Keratinocyte (primary cell): Measurements from ENCODE around the gene UGT1A6. TPM values are rescaled to one million over a fixed set of nuclear protein-coding genes. Genes with fewer than 3 reads are reported as not detected.

ENCODE experiments used
- DNase-seq: peaks from one replicate; pipeline ENCODE4 v3.0.0-alpha.2; 2011; ENCODE audit warnings: low read depth, missing footprints, low spot score
- FAIRE-seq: peaks from 2 replicates; lab custom pipeline; 2011; peaks lifted over from hg19 to GRCh38; lab: Jason Lieb, UNC
- H2AFZ ChIP-seq: 2 replicates; pipeline ENCODE4 v1.6.0; 2012; ENCODE audit warnings: low read length, control low read depth, inconsistent platforms; ENCODE audit not compliant: control insufficient read depth
- H3K27ac ChIP-seq: 2 replicates; pipeline ENCODE4 v1.5.1; 2011; ENCODE audit warnings: low read length; ENCODE audit not compliant: control insufficient read depth, insufficient read depth
- H3K27me3 ChIP-seq: 3 replicates; pipeline ENCODE4 v1.6.0; 2011; ENCODE audit warnings: low read length; ENCODE audit not compliant: control insufficient read depth, insufficient read depth; ENCODE audit errors: extremely low read depth
- H3K36me3 ChIP-seq, 2 experiments: 2 replicates in 1 of 2; 3 replicates in 1 of 2; pipeline ENCODE4 v1.5.1; 2011; ENCODE audit warnings: low read length in 2 of 2, mild to moderate bottlenecking in 1 of 2; ENCODE audit not compliant: control insufficient read depth in 2 of 2, insufficient read depth in 2 of 2; ENCODE audit errors: extremely low read depth in 1 of 2
- H3K4me1 ChIP-seq: 3 replicates; pipeline ENCODE4 v1.5.1; 2011; ENCODE audit warnings: low read length; ENCODE audit not compliant: control insufficient read depth, insufficient read depth; ENCODE audit errors: extremely low read depth
- H3K4me2 ChIP-seq: 3 replicates; pipeline ENCODE4 v1.6.0; 2011; ENCODE audit warnings: low read depth, low read length; ENCODE audit not compliant: control insufficient read depth, insufficient read depth; ENCODE audit errors: extremely low read depth
- H3K4me3 ChIP-seq, 3 experiments: fragments of 200-600 bp in 1 of 3; sonication (generic) in 1 of 3; 2 replicates in 2 of 3; 3 replicates in 1 of 3; pipeline ENCODE4 v1.5.1; 2011 to 2016; ENCODE audit warnings: low read length in 3 of 3, mild to moderate bottlenecking in 3 of 3, control low read depth in 2 of 3, inconsistent platforms in 1 of 3, low read depth in 1 of 3, mixed read lengths in 1 of 3, mixed run types in 1 of 3, moderate library complexity in 1 of 3; ENCODE audit not compliant: control insufficient read depth in 2 of 3, insufficient read depth in 2 of 3; ENCODE audit errors: extremely low read depth in 1 of 3
- H3K79me2 ChIP-seq: 2 replicates; pipeline ENCODE4 v1.6.0; 2012; ENCODE audit warnings: low read length; ENCODE audit not compliant: control insufficient read depth, insufficient read depth
- H3K9ac ChIP-seq: 3 replicates; pipeline ENCODE4 v1.6.0; 2011; ENCODE audit warnings: low read length; ENCODE audit not compliant: control insufficient read depth, insufficient read depth; ENCODE audit errors: extremely low read depth
- H3K9me1 ChIP-seq: 3 replicates; pipeline ENCODE4 v1.6.0; 2011; ENCODE audit warnings: low read length; ENCODE audit not compliant: control insufficient read depth, insufficient read depth; ENCODE audit errors: extremely low read depth
- H3K9me3 ChIP-seq: 2 replicates; pipeline ENCODE4 v1.5.1; 2012; ENCODE audit warnings: low read depth, low read length; ENCODE audit not compliant: control insufficient read depth
- H4K20me1 ChIP-seq: 3 replicates; pipeline ENCODE4 v1.6.0; 2011; ENCODE audit warnings: low read length; ENCODE audit not compliant: control insufficient read depth, insufficient read depth; ENCODE audit errors: extremely low read depth
- CTCF ChIP-seq, 3 experiments: IDR thresholded peaks in 1 of 3; conservative IDR thresholded peaks in 1 of 3; optimal IDR thresholded peaks in 1 of 3; 2 replicates in 2 of 3; 3 replicates in 1 of 3; pipeline versions ENCODE3 to v1.5.1; 2011; ENCODE audit warnings: low read length in 3 of 3, mild to moderate bottlenecking in 3 of 3, moderate library complexity in 2 of 3, control low read depth in 1 of 3, inconsistent platforms in 1 of 3; ENCODE audit not compliant: insufficient read depth in 2 of 3; ENCODE audit errors: extremely low read depth in 1 of 3
- EZH2 ChIP-seq: IDR thresholded peaks from one replicate; pipeline ENCODE4 v1.6.1; 2012; ENCODE audit warnings: inconsistent platforms, mild to moderate bottlenecking, low read length, moderate library complexity
- dilution Hi-C: fragments of 300-500 bp; cut with MboI; formaldehyde crosslinking; loops from one replicate; pipeline ENCODE4 v1.7.0; 2020; ENCODE audit warnings: low sequenced_read_pairs; ENCODE audit not compliant: extremely low pct_ligation_motif_present
- polyA plus RNA-seq, 5 experiments: library from polyadenylated mRNA; depleted of rRNA in 3 of 5; stranded (reverse) in 3 of 5; stranded (forward) in 1 of 5; unstranded in 1 of 5; fragments of >200 nt; gene quantifications; 1 replicate in 1 of 5; 2 replicates in 3 of 5; 3 replicates in 1 of 5; pipeline versions ENCODE4 v1.2.1 to v1.2.3, GENCODE V29; 2011 to 2012; ENCODE audit warnings: missing spikeins in 2 of 5, low read depth in 1 of 5, low replicate concordance in 1 of 5

The UGT1A6 gene
- polyA plus RNA-seq, 1 donor (not counting 4 experiments of a cell fraction or from before 2014, with no cell fraction given): 133 TPM

GRCh38 chr2:233690444-233690843, 2.2 kb upstream of the UGT1A6 start:
- Histone ChIP-seq H2AFZ (no peak overlapping the region), H3K9me1 (no peaks in the 10 kb centered on the region), H3K79me2 (peaks cover 36% of the 10 kb centered on the region), H3K27me3 (no peaks in the 10 kb centered on the region), H3K9ac (peak overlapping the region; percentile 53), H3K4me2 (peak overlapping the region; percentile 97), H4K20me1 (no peaks in the 10 kb centered on the region), H3K4me1 (peaks cover 50% of the 10 kb centered on the region), H3K27ac (peak overlapping the region; percentile 95), H3K9me3 (no peaks in the 10 kb centered on the region), H3K4me3 (peak overlapping the region in 1 of 3 experiments; percentile 30), H3K36me3 (peaks cover 0 to 5% of the 10 kb centered on the region in 2 experiments)
- dilution Hi-C loops: no loop called here
- TF ChIP-seq EZH2: no peak
- TF ChIP-seq CTCF (optimal IDR thresholded peaks at IDR 0.05 in 1 of 3, IDR thresholded peaks at IDR 0.05 in 1 of 3, conservative IDR thresholded peaks at IDR 0.05 in 1 of 3; ENCODE audit: extremely low read depth in 1 of 3, insufficient read depth in 2 of 3, low read length in 3 of 3): no peak
- peak; percentile 93 for FAIRE-seq
- peak; percentile 68 for DNase-seq

DNA sequence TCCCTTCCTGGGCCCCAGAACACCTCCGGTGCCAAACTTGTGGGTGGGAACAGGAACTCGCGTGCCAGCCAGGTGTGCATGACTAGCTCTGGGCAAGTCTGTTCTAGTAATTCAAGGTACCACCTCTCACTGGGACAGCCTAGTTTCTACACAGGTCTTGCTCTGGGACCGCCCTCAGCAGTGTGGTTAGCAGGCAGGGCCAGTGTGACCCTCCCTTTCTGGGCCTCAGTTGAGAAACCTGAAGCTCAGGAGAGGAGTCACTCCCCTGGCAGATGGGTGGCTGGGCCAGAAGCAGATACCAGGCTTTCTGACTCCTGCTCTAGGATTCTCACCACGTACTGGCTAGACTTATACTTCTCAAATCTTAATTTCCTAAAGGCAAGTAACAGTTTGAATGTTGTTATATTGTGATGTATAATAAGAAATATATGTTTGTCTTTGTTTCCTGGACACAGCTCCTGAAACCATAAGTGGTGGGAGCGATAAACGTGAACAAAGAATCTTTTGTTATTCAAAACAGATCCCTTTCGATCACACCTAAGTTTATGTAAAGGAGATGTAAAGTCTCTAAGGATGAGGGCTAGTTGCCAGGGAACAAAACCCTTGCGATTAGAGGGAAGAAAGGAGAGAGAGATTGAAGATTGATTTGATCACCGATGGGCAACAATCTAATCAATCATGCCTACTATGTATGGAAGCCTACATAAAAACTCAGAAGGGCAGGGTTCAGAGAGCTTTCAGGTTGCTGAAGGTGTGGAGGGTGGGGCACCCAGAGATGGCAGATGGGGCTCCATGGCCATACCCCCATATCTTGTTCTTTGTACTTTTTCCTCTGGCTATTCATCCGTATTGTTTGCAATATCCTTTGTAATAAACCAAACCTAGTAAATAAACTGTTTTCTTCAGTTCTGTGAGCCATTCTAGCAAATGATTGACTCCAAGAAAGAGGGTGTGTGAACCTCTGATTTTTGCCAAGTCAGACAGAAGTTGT, 952 bp upstream of the UGT1A6 start:
- Histone ChIP-seq H3K4me3 (peak overlapping the region; percentile 56 to 86 (median 83)), H3K27me3 (no peaks in the 10 kb centered on the region), H3K79me2 (peaks cover 49% of the 10 kb centered on the region), H3K36me3 (peaks cover 0 to 5% of the 10 kb centered on the region in 2 experiments), H3K4me2 (peak overlapping the region; percentile 97), H2AFZ (no peak overlapping the region), H3K9me1 (no peaks in the 10 kb centered on the region), H3K9ac (peak overlapping the region; percentile 88), H4K20me1 (no peaks in the 10 kb centered on the region), H3K4me1 (peaks cover 53% of the 10 kb centered on the region), H3K9me3 (no peaks in the 10 kb centered on the region), H3K27ac (peak overlapping the region; percentile 95)
- FAIRE-seq (peak; percentile 99), DNase-seq (peak; percentile 99)
- TF ChIP-seq CTCF (optimal IDR thresholded peaks at IDR 0.05 in 1 of 3, IDR thresholded peaks at IDR 0.05 in 1 of 3, conservative IDR thresholded peaks at IDR 0.05 in 1 of 3; ENCODE audit: extremely low read depth in 1 of 3, insufficient read depth in 2 of 3, low read length in 3 of 3) (no peak), EZH2 (no peak)
- dilution Hi-C loops: no loop called here
